Subcutaneous adipose tissue (tissue), 4 donors: Measurements from ENCODE around the gene NDUFAF8. TPM values are rescaled to one million over a fixed set of nuclear protein-coding genes. Genes with fewer than 3 reads are reported as not detected.

Source experiments
- CTCF ChIP-seq: fragments of 450-650 bp; IDR thresholded peaks from one replicate; pipeline ENCODE4 v1.5.1; 2016; ENCODE audit warnings: low read depth, mild to moderate bottlenecking, control low read depth, antibody characterized with exemption, moderate library complexity
- total RNA-seq, 4 donors: library from RNA; depleted of rRNA; stranded (reverse); fragments of >200 nt; gene quantifications; one replicate each; pipeline ENCODE4 v1.1.0, GENCODE V29; 2016

Gene NDUFAF8
- total RNA-seq, 4 donors from 2014 or later: 20.4 to 59.5 (median 53.6) TPM

- no peak for TF ChIP-seq CTCF
Observed at GRCh38 chr17:81264640-81265039, 25.5 kb downstream of the NDUFAF8 start.

- TF ChIP-seq CTCF: no peak
Observed at GRCh38 chr17:81265576-81265975, 26.5 kb downstream of the NDUFAF8 start.

- no peak for TF ChIP-seq CTCF
Observed at GRCh38 chr17:81267390-81268067, 28.4 kb downstream of the NDUFAF8 start.

DNA sequence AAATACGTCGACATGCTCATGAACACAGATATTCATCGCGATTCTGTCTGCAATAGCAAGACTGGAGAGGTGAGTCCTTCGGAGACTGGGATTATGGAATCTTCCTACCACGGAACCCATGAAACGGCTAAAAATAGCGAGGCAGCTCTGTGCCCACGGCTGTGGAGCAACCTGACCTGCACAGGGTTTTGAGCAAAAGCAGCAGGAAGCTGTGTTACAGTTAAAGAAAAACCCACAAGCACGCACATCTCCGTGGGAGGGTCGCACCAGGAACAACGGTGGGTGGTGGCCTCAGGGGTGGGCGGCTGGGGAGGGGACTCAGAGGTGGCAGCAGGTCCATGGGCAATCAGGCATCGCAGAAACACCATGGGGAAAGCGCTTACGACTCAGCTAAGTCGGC, 31.2 kb downstream of the NDUFAF8 start:
- TF ChIP-seq CTCF: no peak

- TF ChIP-seq CTCF: no peak
Observed at GRCh38 chr17:81271226-81271625, 32.1 kb downstream of the NDUFAF8 start.

DNA sequence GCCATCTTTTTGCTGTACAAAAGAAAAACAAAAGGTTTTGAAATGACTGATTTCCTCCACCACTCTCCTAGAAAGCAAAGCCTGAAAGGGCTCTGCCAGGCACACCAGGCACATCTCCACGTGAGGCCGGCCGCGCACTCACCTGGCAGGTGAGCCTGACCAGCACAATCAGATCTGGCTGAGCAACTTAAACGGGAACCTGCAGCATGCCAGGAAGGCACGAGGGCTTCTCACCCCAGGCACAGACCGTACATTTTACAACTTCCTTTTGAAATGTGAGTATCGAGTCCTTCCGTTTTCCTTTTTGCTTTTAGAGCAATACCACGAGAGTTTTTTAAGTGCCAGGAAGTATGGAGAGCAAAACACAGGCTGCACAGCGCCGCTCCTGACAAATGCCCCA, 33.5 kb downstream of the NDUFAF8 start:
- TF ChIP-seq CTCF: no peak

- no peak for TF ChIP-seq CTCF
Observed at GRCh38 chr17:81273698-81274470, 34.8 kb downstream of the NDUFAF8 start.
